ENCODE measurements around the gene PCDHGA10.
"Not testable (repeated sequence)": the region's sequence is repeated elsewhere in the genome, so short reads cannot be mapped to it uniquely, and the experiment has no call there.

Gene PCDHGA10

DNA sequence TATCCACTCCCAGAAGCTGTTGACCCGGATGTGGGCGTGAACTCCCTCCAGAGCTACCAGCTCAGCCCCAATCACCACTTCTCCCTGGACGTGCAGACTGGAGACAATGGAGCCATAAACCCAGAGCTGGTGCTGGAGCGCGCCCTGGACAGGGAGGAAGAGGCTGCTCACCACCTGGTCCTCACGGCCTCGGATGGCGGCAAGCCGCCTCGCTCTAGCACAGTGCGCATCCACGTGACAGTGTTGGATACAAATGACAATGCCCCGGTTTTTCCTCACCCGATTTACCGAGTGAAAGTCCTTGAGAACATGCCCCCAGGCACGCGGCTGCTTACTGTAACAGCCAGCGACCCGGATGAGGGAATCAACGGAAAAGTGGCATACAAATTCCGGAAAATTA, 19.5 kb upstream of the PCDHGA10 start:
- no peak for DNase-seq

GRCh38 chr5:141394401-141395187, 18.2 kb upstream of the PCDHGA10 start:
- not testable (repeated sequence) for DNase-seq

GRCh38 chr5:141397756-141398551, 14.8 kb upstream of the PCDHGA10 start, which contains the start of gene PCDHGB5:
Gene PCDHGB5, plus strand, starts transcription at chr5:141397947. Its CDS starts 181 bp downstream, at chr5:141398128.
- not testable (repeated sequence) for DNase-seq

DNA sequence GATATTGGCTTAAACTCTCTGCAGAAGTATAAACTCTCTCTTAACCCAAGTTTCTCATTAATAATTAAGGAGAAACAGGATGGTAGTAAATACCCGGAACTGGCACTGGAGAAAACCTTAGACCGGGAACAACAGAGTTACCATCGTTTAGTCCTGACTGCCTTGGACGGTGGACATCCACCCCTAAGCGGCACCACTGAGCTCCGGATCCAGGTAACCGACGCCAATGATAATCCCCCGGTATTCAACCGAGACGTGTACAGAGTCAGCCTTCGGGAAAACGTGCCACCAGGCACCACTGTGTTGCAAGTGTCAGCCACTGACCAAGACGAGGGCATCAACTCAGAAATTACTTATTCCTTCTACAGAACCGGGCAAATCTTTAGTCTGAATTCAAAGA, 14.2 kb upstream of the PCDHGA10 start:
- DNase-seq = no peak

DNA sequence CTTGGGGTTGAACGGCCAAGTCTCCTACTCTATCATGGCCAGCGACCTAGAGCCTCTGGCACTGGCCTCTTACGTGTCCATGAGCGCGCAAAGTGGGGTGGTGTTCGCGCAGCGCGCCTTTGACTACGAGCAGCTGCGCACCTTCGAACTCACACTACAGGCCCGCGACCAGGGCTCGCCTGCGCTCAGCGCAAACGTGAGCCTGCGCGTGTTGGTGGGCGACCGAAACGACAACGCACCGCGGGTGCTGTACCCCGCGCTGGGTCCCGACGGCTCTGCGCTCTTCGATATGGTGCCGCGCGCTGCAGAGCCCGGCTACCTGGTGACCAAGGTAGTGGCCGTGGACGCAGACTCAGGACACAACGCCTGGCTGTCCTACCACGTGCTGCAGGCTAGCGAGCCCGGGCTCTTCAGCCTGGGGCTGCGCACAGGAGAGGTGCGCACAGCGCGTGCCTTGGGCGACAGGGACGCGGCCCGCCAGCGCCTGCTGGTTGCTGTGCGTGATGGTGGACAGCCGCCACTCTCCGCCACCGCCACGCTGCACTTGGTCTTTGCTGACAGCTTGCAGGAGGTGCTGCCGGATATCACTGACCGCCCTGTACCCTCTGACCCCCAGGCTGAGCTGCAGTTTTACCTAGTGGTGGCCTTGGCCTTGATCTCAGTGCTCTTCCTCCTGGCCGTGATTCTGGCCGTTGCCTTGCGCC, 13.1 kb upstream of the PCDHGA10 start:
- DNase-seq = no peak

GRCh38 chr5:141402553-141403243, 10.1 kb upstream of the PCDHGA10 start, which contains the start of gene PCDHGA9:
Gene PCDHGA9, plus strand, starts transcription at chr5:141402778. Its CDS starts 175 bp downstream, at chr5:141402953.
- no peak for DNase-seq

DNA sequence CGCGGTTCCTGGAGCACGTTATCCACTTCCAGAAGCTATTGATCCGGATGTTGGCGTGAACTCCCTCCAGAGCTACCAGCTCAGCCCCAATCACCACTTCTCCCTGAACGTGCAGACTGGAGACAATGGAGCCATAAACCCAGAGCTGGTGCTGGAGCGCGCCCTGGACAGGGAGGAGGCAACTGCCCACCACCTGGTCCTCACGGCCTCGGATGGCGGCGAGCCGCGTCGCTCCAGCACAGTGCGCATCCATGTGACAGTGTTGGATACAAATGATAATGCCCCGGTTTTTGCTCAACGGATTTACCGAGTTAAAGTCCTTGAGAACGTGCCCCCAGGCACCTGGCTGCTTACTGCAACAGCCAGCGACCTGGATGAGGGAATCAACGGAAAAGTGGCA, 9.4 kb upstream of the PCDHGA10 start:
- DNase-seq = no peak

DNA sequence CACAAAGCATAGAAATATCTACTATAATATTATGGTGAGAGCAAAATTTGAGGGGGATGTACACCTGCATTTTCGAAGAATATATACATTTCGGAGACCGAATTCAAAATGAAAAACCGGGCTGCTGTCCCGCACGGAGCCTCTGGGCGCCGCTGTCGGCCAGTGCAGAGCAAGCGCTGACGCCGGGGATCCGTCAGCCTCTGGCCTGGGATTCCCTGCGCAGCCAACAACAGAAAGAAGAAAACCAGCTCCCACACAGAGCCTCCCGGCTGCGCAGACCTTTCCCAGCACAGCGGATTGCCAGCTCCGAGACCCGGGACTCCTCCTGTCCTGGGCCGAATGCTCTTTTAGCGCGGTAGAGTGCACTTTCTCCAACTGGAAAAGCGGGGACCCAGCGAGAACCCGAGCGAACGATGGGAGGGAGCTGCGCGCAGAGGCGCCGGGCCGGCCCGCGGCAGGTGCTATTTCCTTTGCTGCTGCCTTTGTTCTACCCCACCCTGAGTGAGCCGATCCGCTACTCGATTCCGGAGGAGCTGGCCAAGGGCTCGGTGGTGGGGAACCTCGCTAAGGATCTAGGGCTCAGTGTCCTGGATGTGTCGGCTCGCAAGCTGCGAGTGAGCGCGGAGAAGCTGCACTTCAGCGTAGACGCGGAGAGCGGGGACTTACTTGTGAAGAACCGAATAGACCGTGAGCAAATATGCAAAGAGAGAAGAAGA, 4.8 kb upstream of the PCDHGA10 start, which contains the start of gene PCDHGB6:
TSS of gene PCDHGB6 (plus strand) at position 232 of the 716 bp plus-strand sequence. CDS start at position 414, 182 bp downstream.
- DNase-seq = not testable (repeated sequence)

- no peak for DNase-seq
Measured at GRCh38 chr5:141409598-141410306, 3.0 kb upstream of the PCDHGA10 start.

DNA sequence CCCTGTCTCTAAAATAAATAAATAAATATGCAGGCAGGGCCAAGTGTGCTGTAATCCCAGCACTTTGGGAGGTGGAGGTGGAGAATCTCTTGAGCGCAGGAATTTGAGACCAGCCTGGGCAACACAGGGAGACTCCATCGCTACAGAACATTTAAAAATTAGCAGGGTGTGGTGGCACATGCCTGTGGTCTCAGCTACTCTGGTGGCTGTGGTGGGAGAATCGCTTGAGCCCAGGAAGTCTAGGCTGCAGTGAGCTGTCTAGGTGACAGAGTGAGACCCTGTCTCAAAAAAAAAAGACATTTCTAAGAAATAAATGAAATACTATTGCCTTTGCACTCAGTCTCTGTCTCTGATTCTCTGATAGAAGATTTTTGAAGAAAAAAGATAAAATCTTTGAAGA, 1.2 kb upstream of the PCDHGA10 start:
- DNase-seq = no peak

- DNase-seq = no peak
Measured at GRCh38 chr5:141413540-141414069, 818 bp downstream of the PCDHGA10 start.

GRCh38 chr5:141414548-141415274, 1.9 kb downstream of the PCDHGA10 start:
- not testable (repeated sequence) for DNase-seq

DNA sequence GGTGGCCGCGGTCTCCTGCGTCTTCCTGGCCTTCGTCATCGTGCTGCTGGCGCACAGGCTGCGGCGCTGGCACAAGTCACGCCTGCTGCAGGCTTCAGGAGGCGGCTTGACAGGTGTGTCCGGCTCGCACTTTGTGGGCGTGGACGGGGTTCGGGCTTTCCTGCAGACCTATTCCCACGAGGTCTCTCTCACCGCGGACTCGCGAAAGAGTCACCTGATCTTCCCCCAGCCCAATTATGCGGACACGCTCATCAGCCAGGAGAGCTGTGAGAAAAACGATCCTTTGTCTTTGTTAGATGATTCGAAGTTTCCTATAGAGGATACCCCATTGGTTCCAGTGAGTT, 2.5 kb downstream of the PCDHGA10 start:
- not testable (repeated sequence) for DNase-seq

GRCh38 chr5:141417494-141418172, 4.8 kb downstream of the PCDHGA10 start, which contains the start of gene PCDHGB7:
Gene PCDHGB7, plus strand, starts transcription at chr5:141417677. Its CDS starts 183 bp downstream, at chr5:141417860.
- DNase-seq = not testable (repeated sequence)

DNA sequence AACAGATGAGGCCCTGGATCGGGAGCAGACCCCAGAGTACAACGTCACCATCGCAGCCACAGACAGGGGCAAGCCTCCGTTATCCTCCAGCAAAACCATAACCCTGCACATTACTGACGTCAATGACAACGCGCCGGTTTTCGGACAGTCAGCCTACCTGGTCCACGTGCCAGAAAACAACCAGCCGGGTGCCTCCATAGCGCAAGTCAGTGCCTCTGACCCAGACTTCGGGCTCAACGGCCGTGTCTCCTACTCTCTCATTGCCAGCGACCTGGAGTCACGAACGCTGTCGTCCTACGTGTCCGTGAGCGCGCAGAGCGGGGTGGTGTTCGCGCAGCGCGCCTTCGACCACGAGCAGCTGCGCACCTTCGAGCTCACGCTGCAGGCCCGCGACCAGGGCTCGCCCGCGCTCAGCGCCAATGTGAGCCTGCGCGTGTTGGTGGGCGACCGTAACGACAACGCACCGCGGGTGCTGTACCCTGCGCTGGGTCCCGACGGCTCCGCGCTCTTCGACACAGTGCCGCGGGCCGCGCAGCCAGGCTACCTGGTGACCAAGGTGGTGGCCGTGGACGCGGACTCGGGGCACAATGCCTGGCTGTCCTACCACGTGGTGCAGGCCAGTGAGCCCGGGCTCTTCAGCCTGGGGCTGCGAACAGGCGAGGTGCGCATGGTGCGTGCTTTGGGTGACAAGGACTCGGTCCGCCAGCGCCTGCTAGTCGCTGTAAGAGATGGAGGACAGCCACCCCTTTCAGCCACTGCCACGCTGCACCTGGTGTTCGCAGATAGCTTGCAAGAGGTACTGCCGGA, 6.5 kb downstream of the PCDHGA10 start:
- DNase-seq = no peak

DNA sequence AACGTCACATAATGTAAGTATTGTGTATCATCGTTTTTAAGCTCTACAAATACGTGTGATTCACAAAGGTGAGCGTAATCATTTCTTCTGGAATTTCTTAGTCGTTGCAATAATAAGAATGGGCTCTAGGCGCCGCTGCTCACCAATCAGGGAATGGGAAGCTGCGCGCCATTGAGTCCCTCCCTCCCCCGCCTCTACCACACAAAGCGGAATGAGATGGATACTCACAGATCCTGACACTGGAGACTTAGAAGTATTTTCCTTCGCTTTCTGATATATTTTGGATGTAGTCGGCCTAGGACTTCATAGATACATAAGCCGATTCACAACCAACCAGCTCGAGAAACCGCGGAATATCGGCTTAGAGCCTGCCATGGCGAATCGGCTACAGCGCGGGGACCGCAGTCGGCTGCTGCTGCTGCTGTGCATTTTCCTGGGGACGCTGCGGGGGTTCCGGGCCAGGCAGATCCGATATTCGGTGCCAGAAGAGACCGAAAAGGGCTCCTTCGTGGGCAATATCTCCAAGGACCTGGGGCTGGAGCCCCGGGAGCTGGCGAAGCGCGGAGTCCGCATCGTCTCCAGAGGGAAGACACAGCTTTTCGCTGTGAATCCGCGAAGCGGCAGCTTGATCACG, 8.2 kb downstream of the PCDHGA10 start, which contains the start of gene PCDHGA11:
TSS of gene PCDHGA11 (plus strand) at position 197 of the 634 bp plus-strand sequence. CDS start at position 374, 177 bp downstream.
- no peak for DNase-seq

- DNase-seq = no peak
Measured at GRCh38 chr5:141421489-141421855, 8.7 kb downstream of the PCDHGA10 start.

- no peak for DNase-seq
Measured at GRCh38 chr5:141422742-141423291, 10.0 kb downstream of the PCDHGA10 start.
